ENCODE data around the gene FKRP. TPM values are rescaled to one million over a fixed set of nuclear protein-coding genes. Genes with fewer than 3 reads are reported as not detected.

Gene FKRP
- total RNA-seq, 1 donor from 2014 or later = 37.7 TPM

DNA sequence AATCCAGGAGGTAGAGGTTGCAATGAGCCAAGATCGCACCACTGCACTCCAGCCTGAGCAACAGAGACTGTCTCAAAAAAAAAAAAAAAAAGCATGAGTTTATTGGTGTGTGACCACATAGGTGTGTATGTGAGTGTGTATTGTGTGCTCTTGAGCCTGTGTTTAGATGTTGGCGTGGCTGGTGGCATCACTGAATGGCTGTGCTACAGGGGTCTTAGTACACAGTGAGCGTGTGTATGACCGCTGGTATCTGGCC, 40.1 kb downstream of the FKRP start:
- no peak for DNase-seq (ENCODE audit: extremely low spot score, unreplicated experiment)
- Mint-ChIP-seq H3K9me3 (ENCODE audit: unreplicated experiment) (no peaks in the 10 kb centered on the region), H3K36me3 (ENCODE audit: unreplicated experiment) (peaks cover 31% of the 10 kb centered on the region), H3K27me3 (ENCODE audit: unreplicated experiment) (no peaks in the 10 kb centered on the region), H3K27ac (ENCODE audit: unreplicated experiment) (peak overlapping the region; percentile 99), H3K4me3 (ENCODE audit: unreplicated experiment) (peak overlapping the region; percentile 95), H3K4me1 (ENCODE audit: unreplicated experiment) (peaks cover 52% of the 10 kb centered on the region)
- TF ChIP-seq, protein P1, sequence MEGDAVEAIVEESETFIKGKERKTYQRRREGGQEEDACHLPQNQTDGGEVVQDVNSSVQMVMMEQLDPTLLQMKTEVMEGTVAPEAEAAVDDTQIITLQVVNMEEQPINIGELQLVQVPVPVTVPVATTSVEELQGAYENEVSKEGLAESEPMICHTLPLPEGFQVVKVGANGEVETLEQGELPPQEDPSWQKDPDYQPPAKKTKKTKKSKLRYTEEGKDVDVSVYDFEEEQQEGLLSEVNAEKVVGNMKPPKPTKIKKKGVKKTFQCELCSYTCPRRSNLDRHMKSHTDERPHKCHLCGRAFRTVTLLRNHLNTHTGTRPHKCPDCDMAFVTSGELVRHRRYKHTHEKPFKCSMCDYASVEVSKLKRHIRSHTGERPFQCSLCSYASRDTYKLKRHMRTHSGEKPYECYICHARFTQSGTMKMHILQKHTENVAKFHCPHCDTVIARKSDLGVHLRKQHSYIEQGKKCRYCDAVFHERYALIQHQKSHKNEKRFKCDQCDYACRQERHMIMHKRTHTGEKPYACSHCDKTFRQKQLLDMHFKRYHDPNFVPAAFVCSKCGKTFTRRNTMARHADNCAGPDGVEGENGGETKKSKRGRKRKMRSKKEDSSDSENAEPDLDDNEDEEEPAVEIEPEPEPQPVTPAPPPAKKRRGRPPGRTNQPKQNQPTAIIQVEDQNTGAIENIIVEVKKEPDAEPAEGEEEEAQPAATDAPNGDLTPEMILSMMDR (IDR thresholded peaks at IDR 0.05) = no peak

DNA sequence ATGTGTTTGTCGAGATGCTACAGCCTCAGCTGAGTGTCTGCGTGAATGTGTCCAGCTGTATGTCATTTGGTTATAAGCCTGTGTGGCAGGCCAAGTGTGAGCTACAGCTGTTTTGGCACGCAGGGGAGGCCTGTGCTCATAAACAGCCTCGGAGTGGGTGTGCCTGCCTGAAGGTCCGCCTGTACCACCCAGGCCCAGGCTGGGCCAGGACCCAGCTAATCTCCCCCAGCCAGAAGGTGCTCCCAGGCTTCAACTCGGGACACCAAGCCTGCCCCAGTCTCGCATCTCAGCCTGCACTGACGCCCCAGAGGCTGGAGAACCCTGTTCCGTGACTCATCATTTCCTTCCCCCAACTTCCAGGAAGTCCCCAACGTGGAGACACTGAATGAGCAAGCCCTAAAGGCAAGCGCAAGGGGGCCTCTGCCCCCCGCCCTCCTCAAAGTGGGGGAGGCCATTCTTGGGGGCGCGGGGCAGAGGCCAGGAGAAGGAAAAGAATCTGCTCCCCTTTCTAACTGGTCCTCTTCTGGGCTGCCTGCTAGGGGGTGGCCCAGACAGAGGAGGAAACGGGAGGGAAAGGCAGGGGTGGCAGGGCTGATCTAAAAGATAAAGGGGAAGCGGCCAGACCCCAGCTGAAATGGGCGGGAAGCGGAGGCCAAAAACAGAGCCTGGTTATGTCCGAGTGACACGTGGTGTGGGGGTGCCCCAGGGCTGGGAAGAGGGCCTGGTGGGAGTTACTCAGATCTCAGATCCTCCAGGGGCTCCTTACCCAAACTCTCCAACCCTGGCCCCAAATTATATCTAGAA, 40.6 kb downstream of the FKRP start:
- H3K4me3 Mint-ChIP-seq (ENCODE audit: unreplicated experiment) = peak overlapping the region; percentile 95
- H3K27me3 Mint-ChIP-seq (ENCODE audit: unreplicated experiment) = no peaks in the 10 kb centered on the region
- TF ChIP-seq, protein P1 (IDR thresholded peaks at IDR 0.05) = no peak
- H3K27ac Mint-ChIP-seq (ENCODE audit: unreplicated experiment) = peak overlapping the region; percentile 99
- peaks cover 48% of the 10 kb centered on the region for H3K4me1 Mint-ChIP-seq (ENCODE audit: unreplicated experiment)
- H3K9me3 Mint-ChIP-seq (ENCODE audit: unreplicated experiment) = no peaks in the 10 kb centered on the region
- no peak for DNase-seq (ENCODE audit: extremely low spot score, unreplicated experiment)
- H3K36me3 Mint-ChIP-seq (ENCODE audit: unreplicated experiment) = peaks cover 28% of the 10 kb centered on the region

DNA sequence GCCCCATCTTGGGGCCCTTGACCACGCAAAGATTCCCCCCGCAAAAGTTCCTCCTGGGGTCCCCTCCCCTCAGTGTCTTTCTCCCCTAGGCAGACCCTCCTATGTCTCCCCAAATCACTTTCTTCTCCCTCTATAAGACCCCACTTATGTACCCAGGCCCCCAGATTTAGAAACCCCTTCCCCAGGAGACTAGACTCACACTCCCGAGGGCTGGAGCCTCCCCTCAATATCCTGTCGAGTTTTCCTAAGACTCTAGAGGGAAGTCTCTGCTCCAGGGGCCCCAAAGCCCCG, 41.1 kb downstream of the FKRP start:
- H3K9me3 Mint-ChIP-seq (ENCODE audit: unreplicated experiment) = no peaks in the 10 kb centered on the region
- H3K4me3 Mint-ChIP-seq (ENCODE audit: unreplicated experiment) = peak overlapping the region; percentile 95
- no peaks in the 10 kb centered on the region for H3K27me3 Mint-ChIP-seq (ENCODE audit: unreplicated experiment)
- H3K36me3 Mint-ChIP-seq (ENCODE audit: unreplicated experiment) = peaks cover 23% of the 10 kb centered on the region
- DNase-seq (ENCODE audit: extremely low spot score, unreplicated experiment) = no peak
- peak overlapping the region; percentile 99 for H3K27ac Mint-ChIP-seq (ENCODE audit: unreplicated experiment)
- peaks cover 43% of the 10 kb centered on the region for H3K4me1 Mint-ChIP-seq (ENCODE audit: unreplicated experiment)
- TF ChIP-seq, protein P1 (IDR thresholded peaks at IDR 0.05) = no peak

DNA sequence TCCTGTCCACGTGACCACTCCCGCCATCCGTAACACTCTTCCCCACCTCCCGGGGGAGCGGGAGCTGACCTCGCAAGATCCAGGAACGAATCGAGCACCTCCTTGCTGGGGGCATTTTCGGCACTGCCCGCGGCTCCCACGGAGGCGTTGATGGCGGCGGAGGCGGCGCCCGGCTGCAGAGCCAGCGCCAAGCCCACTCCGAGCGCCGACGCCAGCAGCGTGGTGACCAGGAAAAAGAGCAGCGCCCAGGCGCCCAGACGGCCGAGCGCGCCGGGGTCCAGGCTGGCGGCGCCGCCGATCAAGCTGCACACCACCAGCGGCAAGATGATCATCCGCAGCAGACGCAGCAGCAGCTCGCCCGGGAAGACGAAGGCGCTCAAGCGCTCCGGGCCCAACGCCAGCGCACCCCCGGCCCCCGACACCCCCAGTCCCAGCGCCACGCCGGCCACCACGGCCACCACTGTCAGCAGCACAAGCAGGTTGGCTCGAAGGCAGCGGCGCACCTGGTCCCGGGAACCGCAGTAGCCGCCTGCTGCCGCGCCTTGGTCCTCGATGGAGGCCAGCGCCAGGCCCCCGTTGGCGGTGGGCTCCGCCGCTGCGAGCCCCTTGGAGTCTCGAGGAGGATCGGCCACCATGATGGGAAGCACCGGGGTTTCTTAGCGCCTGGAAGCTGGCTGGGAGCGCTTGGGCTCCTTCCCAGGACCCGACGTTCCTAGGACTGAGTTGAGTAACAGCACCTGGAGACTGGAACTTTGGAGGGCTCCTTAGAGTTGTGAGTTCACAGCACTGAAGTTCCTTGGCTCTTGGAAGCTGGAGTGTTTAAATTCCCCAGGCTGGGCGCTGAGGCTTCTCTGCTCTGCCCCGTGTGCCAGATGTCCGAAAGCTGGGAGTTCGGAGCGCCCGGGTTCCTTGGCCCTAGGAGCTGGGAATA, 41.7 kb downstream of the FKRP start:
- TF ChIP-seq, protein P1 (IDR thresholded peaks at IDR 0.05) = no peak
- Mint-ChIP-seq H3K4me1 (ENCODE audit: unreplicated experiment) (peaks cover 45% of the 10 kb centered on the region), H3K4me3 (ENCODE audit: unreplicated experiment) (peak overlapping the region; percentile 95), H3K9me3 (ENCODE audit: unreplicated experiment) (no peaks in the 10 kb centered on the region), H3K36me3 (ENCODE audit: unreplicated experiment) (peaks cover 20% of the 10 kb centered on the region), H3K27ac (ENCODE audit: unreplicated experiment) (peak overlapping the region; percentile 99), H3K27me3 (ENCODE audit: unreplicated experiment) (no peaks in the 10 kb centered on the region)
- peak; percentile 87 for DNase-seq (ENCODE audit: extremely low spot score, unreplicated experiment)

Measured in osteocyte (in vitro differentiated cells).